Muscle layer of duodenum (tissue), 2 donors: ENCODE data around the gene LDB2.

Experiments used
- H3K27ac ChIP-seq: one replicate; pipeline ENCODE4 v1.7.0; 2013; ENCODE audit warnings: mild to moderate bottlenecking, low read length
- H3K27me3 ChIP-seq: one replicate; pipeline ENCODE4 v1.7.0; 2013; ENCODE audit warnings: low read depth, mild to moderate bottlenecking, control low read depth, low read length
- H3K36me3 ChIP-seq, 2 donors: one replicate each; pipeline ENCODE4 v1.7.0; 2013; ENCODE audit warnings: low read length in 2 of 2, control low read depth in 1 of 2, mild to moderate bottlenecking in 1 of 2; ENCODE audit not compliant: insufficient read depth in 2 of 2, control insufficient read depth in 1 of 2
- H3K4me1 ChIP-seq, 2 donors: one replicate each; pipeline ENCODE4 v1.7.0; 2013; ENCODE audit warnings: low read length in 2 of 2, mild to moderate bottlenecking in 2 of 2, control low read depth in 1 of 2, moderate library complexity in 1 of 2; ENCODE audit not compliant: insufficient read depth in 2 of 2, control insufficient read depth in 1 of 2
- H3K4me3 ChIP-seq, 2 donors: one replicate each; pipeline ENCODE4 v1.7.0; 2013; ENCODE audit warnings: low read length in 2 of 2, low read depth in 1 of 2, mild to moderate bottlenecking in 1 of 2
- H3K9me3 ChIP-seq, 2 donors: one replicate each; pipeline ENCODE4 v1.7.0; 2013; ENCODE audit warnings: low read length in 2 of 2, control low read depth in 1 of 2, mild to moderate bottlenecking in 1 of 2; ENCODE audit not compliant: control insufficient read depth in 1 of 2
- donor health status: healthy.

LDB2 gene

GRCh38 chr4:16745887-16746286, 152.6 kb downstream of the LDB2 start:
- H3K36me3 ChIP-seq, result no peaks in the 10 kb centered on the region
- H3K27ac ChIP-seq, result no peak overlapping the region
- no peaks in the 10 kb centered on the region for H3K27me3 ChIP-seq
- no peaks in the 10 kb centered on the region for H3K4me1 ChIP-seq
- no peak overlapping the region for H3K4me3 ChIP-seq
- H3K9me3 ChIP-seq, result no peaks in the 10 kb centered on the region

- no peaks in the 10 kb centered on the region for H3K4me1 ChIP-seq
- H3K4me3 ChIP-seq, result no peak overlapping the region
- H3K27ac ChIP-seq, result no peak overlapping the region
- no peaks in the 10 kb centered on the region for H3K27me3 ChIP-seq
- no peaks in the 10 kb centered on the region for H3K36me3 ChIP-seq
- H3K9me3 ChIP-seq, result no peaks in the 10 kb centered on the region
Measured at GRCh38 chr4:16745009-16745635, 153.3 kb downstream of the LDB2 start.

GRCh38 chr4:16741287-16741686, 157.2 kb downstream of the LDB2 start:
- no peak overlapping the region for H3K4me3 ChIP-seq
- no peak overlapping the region for H3K27ac ChIP-seq
- no peaks in the 10 kb centered on the region for H3K4me1 ChIP-seq
- H3K27me3 ChIP-seq, result no peaks in the 10 kb centered on the region
- H3K36me3 ChIP-seq, result no peaks in the 10 kb centered on the region
- H3K9me3 ChIP-seq, result no peaks in the 10 kb centered on the region

GRCh38 chr4:16739997-16740624, 158.3 kb downstream of the LDB2 start:
- no peaks in the 10 kb centered on the region for H3K4me1 ChIP-seq
- H3K4me3 ChIP-seq, result no peak overlapping the region
- H3K9me3 ChIP-seq, result no peaks in the 10 kb centered on the region
- no peaks in the 10 kb centered on the region for H3K27me3 ChIP-seq
- no peaks in the 10 kb centered on the region for H3K36me3 ChIP-seq
- no peak overlapping the region for H3K27ac ChIP-seq

- Histone ChIP-seq H3K36me3 (no peaks in the 10 kb centered on the region), H3K27me3 (no peaks in the 10 kb centered on the region), H3K27ac (no peak overlapping the region), H3K4me1 (no peaks in the 10 kb centered on the region), H3K4me3 (no peak overlapping the region), H3K9me3 (no peaks in the 10 kb centered on the region)
Measured at GRCh38 chr4:16738558-16738957, 159.9 kb downstream of the LDB2 start.

GRCh38 chr4:16733509-16733908, 164.9 kb downstream of the LDB2 start:
- Histone ChIP-seq H3K9me3 (no peaks in the 10 kb centered on the region), H3K36me3 (no peaks in the 10 kb centered on the region), H3K4me1 (no peaks in the 10 kb centered on the region), H3K27ac (no peak overlapping the region), H3K27me3 (no peaks in the 10 kb centered on the region), H3K4me3 (no peak overlapping the region)

- Histone ChIP-seq H3K27me3 (no peaks in the 10 kb centered on the region), H3K9me3 (no peaks in the 10 kb centered on the region), H3K27ac (no peak overlapping the region)
Measured at GRCh38 chr4:16732741-16733140, 165.7 kb downstream of the LDB2 start.

GRCh38 chr4:16731776-16732380, 166.6 kb downstream of the LDB2 start:
- no peaks in the 10 kb centered on the region for H3K36me3 ChIP-seq
- H3K9me3 ChIP-seq, result no peaks in the 10 kb centered on the region
- H3K4me1 ChIP-seq, result no peaks in the 10 kb centered on the region
- H3K27ac ChIP-seq, result no peak overlapping the region
- no peaks in the 10 kb centered on the region for H3K27me3 ChIP-seq
- no peak overlapping the region for H3K4me3 ChIP-seq

More at GRCh38 chr4:16732741-16733140, 165.7 kb downstream of the LDB2 start:
- Histone ChIP-seq H3K4me3 (no peak overlapping the region), H3K4me1 (no peaks in the 10 kb centered on the region), H3K36me3 (no peaks in the 10 kb centered on the region)

GRCh38 chr4:16730522-16731205, 167.8 kb downstream of the LDB2 start:
- Histone ChIP-seq H3K36me3 (no peaks in the 10 kb centered on the region), H3K27ac (no peak overlapping the region), H3K27me3 (no peaks in the 10 kb centered on the region), H3K4me3 (no peak overlapping the region), H3K4me1 (no peaks in the 10 kb centered on the region), H3K9me3 (no peaks in the 10 kb centered on the region)

GRCh38 chr4:16729336-16729735, 169.1 kb downstream of the LDB2 start:
- Histone ChIP-seq H3K27me3 (no peaks in the 10 kb centered on the region), H3K4me3 (no peak overlapping the region), H3K9me3 (no peaks in the 10 kb centered on the region), H3K4me1 (no peaks in the 10 kb centered on the region), H3K27ac (no peak overlapping the region), H3K36me3 (no peaks in the 10 kb centered on the region)

GRCh38 chr4:16728849-16729248, 169.6 kb downstream of the LDB2 start:
- Histone ChIP-seq H3K9me3 (no peaks in the 10 kb centered on the region), H3K36me3 (no peaks in the 10 kb centered on the region), H3K27ac (no peak overlapping the region), H3K27me3 (no peaks in the 10 kb centered on the region), H3K4me1 (no peaks in the 10 kb centered on the region), H3K4me3 (no peak overlapping the region)
